HL-60 (cell line): ENCODE measurements around the gene CACNG4.

Source experiments
- CTCF ChIP-seq: IDR thresholded peaks from one replicate; pipeline ENCODE4 v1.5.1; 2011; ENCODE audit warnings: low read length, control low read depth, inconsistent platforms; ENCODE audit not compliant: insufficient read depth
- POLR2AphosphoS5 ChIP-seq: IDR thresholded peaks from 2 replicates; pipeline ENCODE4 v1.6.1; 2012; ENCODE audit warnings: low read depth
- REST ChIP-seq: IDR thresholded peaks from 2 replicates; pipeline ENCODE4 v1.6.1; 2012; ENCODE audit warnings: low read depth; ENCODE audit not compliant: insufficient replicate concordance

- no peak for TF ChIP-seq CTCF
- no peak for TF ChIP-seq POLR2AphosphoS5
- TF ChIP-seq REST = no peak
Measured at GRCh38 chr17:66920435-66920834, 44.1 kb upstream of the CACNG4 start.
